HG02642 (cell line): ENCODE measurements around the gene HSD17B7.

Source experiments
- ATAC-seq: cut with Tn5 transposase; IDR thresholded peaks from one replicate; pipeline ENCODE4 v1.9.1; 2021; ENCODE audit warnings: mild to moderate bottlenecking; ENCODE audit not compliant: unreplicated experiment, poor library complexity

HSD17B7 gene

DNA sequence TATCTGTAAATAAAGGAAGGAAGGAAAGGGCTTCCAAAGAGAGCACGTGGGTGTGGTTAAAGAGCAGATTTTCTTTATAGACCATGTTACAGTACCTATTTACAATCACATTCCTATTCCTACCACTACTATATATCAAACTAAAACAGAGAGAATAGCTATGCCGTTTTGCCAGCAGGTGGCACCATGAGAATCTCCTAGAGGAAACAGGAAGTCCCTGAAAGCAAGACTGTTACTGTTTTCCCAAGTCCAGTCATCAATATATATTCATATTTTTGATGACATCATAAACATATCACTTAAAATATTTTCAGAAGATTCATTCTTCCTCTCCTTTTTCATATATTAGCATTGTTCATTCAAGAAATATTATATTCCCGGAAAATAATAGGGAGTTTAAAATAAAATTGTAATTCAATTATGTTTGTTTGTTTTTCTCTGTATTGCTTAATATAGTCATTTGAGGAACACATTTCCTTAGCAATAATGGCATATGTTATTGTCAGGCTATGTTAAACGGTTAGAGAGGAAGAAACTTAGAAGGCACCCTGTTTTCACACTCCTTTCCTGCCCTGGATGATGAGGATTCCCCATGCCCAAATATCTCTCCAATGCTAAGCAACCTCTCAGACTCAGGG is 63.9 kb downstream of the HSD17B7 start:
- peak; percentile 85 for ATAC-seq

DNA sequence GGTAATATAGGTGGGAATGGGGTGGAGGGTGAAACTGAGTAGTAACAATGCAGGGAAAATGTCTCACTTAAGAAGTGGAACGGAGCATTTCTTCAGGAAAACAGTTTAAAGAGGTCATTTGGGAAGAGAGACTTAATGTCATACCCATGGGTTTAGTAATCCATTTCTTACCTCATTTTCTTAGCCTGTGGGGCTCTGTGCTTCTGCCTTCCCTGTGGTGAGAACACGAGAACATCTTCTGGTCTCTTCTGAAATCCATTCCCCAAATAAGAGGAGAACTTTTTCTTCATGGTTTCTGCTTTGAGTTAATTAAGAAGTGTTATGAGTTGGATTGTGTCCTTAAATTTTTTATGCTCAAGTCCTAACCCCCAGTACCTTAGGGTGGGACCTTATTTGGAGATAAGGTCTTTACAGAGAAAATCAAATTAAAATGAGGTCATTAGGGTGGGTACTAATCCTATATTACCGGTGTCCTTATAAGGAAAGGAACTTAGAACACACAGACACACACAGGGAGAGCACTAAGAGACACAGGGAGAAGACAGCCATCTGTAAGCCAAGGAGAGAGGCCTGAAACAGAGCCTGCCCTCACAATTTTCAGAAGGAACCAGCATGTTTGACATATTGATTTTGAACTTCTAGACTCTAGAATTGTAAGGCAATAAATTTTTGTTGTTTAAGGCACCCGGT is 65.1 kb downstream of the HSD17B7 start:
- ATAC-seq: no peak

- ATAC-seq: no peak
Measured at GRCh38 chr1:162856260-162856659, 65.8 kb downstream of the HSD17B7 start.

GRCh38 chr1:162857850-162858249 is 67.3 kb downstream of the HSD17B7 start:
- no peak for ATAC-seq

DNA sequence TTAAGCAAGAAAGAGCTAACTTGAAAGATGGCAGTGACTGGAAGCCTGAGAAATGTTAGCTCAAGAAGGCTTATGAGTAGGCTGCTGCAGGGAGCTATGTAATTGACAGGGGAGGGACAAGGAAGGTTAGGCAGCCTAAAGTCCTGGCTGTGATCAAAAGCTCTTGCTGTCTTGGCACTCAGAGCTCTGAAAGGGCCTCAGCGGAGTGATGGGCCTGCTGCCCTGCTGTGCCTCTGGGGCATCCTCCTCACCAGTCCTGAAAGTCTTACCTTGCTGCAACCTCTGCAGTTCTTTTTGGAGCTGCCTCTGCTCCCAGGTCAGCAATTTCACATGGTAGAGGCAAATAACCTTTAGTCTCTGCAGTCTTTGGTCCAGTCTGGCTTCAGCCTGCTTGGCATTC is 68.7 kb downstream of the HSD17B7 start:
- ATAC-seq: no peak

GRCh38 chr1:162861101-162861500 is 70.6 kb downstream of the HSD17B7 start, which contains the start of gene CCDC190:
TSS of gene CCDC190 (minus strand) at chr1:162861175. CDS start at chr1:162859646, 1,529 bp downstream.
- no peak for ATAC-seq

- no peak for ATAC-seq
Measured at GRCh38 chr1:162861625-162862024, 71.1 kb downstream of the HSD17B7 start.
